ENCODE measurements around the gene GRAP2. TPM values are rescaled to one million over a fixed set of nuclear protein-coding genes. Genes with fewer than 3 reads are reported as not detected.
A peak's percentile ranks its signal among the peaks of the same experiment; 100 is the strongest.

The GRAP2 gene
- total and polyA plus RNA-seq, 9 of the 15 experiments (the other 6 are each of a cell fraction or from before 2014, with no cell fraction given): 4.8 to 88.7 (median 60.4) TPM

GRCh38 chr22:39917197-39917643 is 16.3 kb downstream of the GRAP2 start (continued):
- no peak for TF ChIP-seq ARID2 (IDR thresholded peaks at IDR 0.05)
- TF ChIP-seq RFX1 (IDR thresholded peaks at IDR 0.05): no peak
- no peak for TF ChIP-seq ZNF197 (CRISPR knock-in tag; IDR thresholded peaks at IDR 0.05; ENCODE audit: low read depth)
- TF ChIP-seq DDX20 (tag; IDR thresholded peaks at IDR 0.05; ENCODE audit: low read depth): no peak
- TF ChIP-seq NR2C1 (IDR thresholded peaks at IDR 0.05): no peak
- TF ChIP-seq NR2C1 (tag; IDR thresholded peaks at IDR 0.05): no peak
- no peak for TF ChIP-seq RBM14 (IDR thresholded peaks at IDR 0.05; ENCODE audit: borderline replicate concordance, insufficient read depth, low read depth, low read length)
- no peak for TF ChIP-seq ZNF316 (IDR thresholded peaks at IDR 0.05)
- TF ChIP-seq TARDBP (IDR thresholded peaks at IDR 0.05): no peak

- Histone ChIP-seq H3K36me3 (ENCODE audit: control insufficient read depth, insufficient read depth, low read length) (no peaks in the 10 kb centered on the region), H3K9ac (ENCODE audit: insufficient read depth in 1 of 2, low read depth in 2 of 2, low read length in 2 of 2) (peak overlapping the region in 1 of 2 experiments; percentile 39; a peak in 1 of 4 replicates), H3K9me1 (ENCODE audit: control insufficient read depth, insufficient read depth, low read length) (no peaks in the 10 kb centered on the region), H3K4me2 (ENCODE audit: insufficient read depth, low read length) (peak overlapping the region; percentile 43; the same call in 1 of the 2 replicates), H3K9me3 (replicated peaks; ENCODE audit: control insufficient read depth, insufficient read depth, low read depth, low read length) (no peaks in the 10 kb centered on the region), H3K4me3 (no peak overlapping the region), H2AFZ (ENCODE audit: low read depth, low read length) (peak overlapping the region; percentile 84), H3K27ac (ENCODE audit: extremely low read depth, low read depth, low read length) (peak overlapping the region; percentile 51; the same call in 2 of the 3 replicates), H3K79me2 (ENCODE audit: control insufficient read depth, insufficient read depth, low read length) (peaks cover 37% of the 10 kb centered on the region; the same call in 2 of the 3 replicates), H3K4me1 (replicated peaks in 1 of 2; ENCODE audit: control insufficient read depth in 2 of 2, insufficient read depth in 2 of 2, low read length in 2 of 2) (peaks cover 27 to 64% of the 10 kb centered on the region in 2 experiments), H3K27me3 (ENCODE audit: control insufficient read depth in 2 of 2, insufficient read depth in 2 of 2, low read length in 2 of 2) (no peaks in the 10 kb centered on the region), H4K20me1 (replicated peaks; ENCODE audit: control insufficient read depth, insufficient read depth, low read length) (no peaks in the 10 kb centered on the region)
- WGBS (ENCODE audit: insufficient coverage, low coverage, missing lambda C conversion rate): 12% methylated on average over 12 of the region's 12 CpGs
- DNase-seq (ENCODE audit: extremely low read depth in 1 of 4, low spot score in 3 of 4): no peak
- no TSS peak for BruUV-seq (replicated peaks)
- in situ Hi-C loops (cut with MboI) (no loop called here), intact Hi-C loops (cut with micrococcal nuclease) (no loop called here)
- ChIA-PET POLR2A (interaction anchor here (0.5 to 3.4 kb wide), 4 partner anchors 8 to 187 kb away, joined by 3 to 13 read pairs (median 3); no protein-coding TSS in a partner anchor), CTCF (ENCODE audit: low intra/inter-chr PET ratio) (no interaction called here)
- ATAC-seq: no peak; the same call in 2 of the 3 replicates
- FAIRE-seq: peak; percentile 6
- TF ChIP-seq SRSF3 (IDR thresholded peaks at IDR 0.05; ENCODE audit: insufficient read depth, low read length): no peak
- TF ChIP-seq ZBTB8A (IDR thresholded peaks at IDR 0.05; ENCODE audit: partially characterized antibody): no peak
- TF ChIP-seq HDAC1 (IDR thresholded peaks at IDR 0.05): no peak
- no peak for TF ChIP-seq TCF7L2 (IDR thresholded peaks at IDR 0.05; ENCODE audit: low read depth, low read length)
- no peak for TF ChIP-seq HMGN3 (IDR thresholded peaks at IDR 0.05; ENCODE audit: borderline replicate concordance, extremely low read depth, insufficient read length, low read depth, low read length)
- TF ChIP-seq JUND (IDR thresholded peaks at IDR 0.05; ENCODE audit: borderline replicate concordance, low read depth, low read length): no peak
- TF ChIP-seq JUND (tag; IDR thresholded peaks at IDR 0.05; ENCODE audit: borderline replicate concordance, low read depth, low read length): peak; percentile 42; the same call in 1 of the 3 replicates
- TF ChIP-seq NFRKB (IDR thresholded peaks at IDR 0.05; ENCODE audit: low read depth): 0 out of 2 replicates have a peak, but pooled peaks have one; percentile 45
- TF ChIP-seq ZNF592 (IDR thresholded peaks at IDR 0.05): peak; percentile 75
- TF ChIP-seq NFIC (IDR thresholded peaks at IDR 0.05): peak; percentile 85
Observed at GRCh38 chr22:39917776-39918495, 17.1 kb downstream of the GRAP2 start.

All from K562 (cell line).